ENCODE measurements around the gene SCNM1. TPM values are rescaled to one million over a fixed set of nuclear protein-coding genes. Genes with fewer than 3 reads are reported as not detected.

SCNM1 gene
- total and polyA plus RNA-seq, 12 donors = 12.9 to 57.6 (median 18.8) TPM

GRCh38 chr1:151133018-151133806, 32.7 kb upstream of the SCNM1 start:
- ATAC-seq (peak in 3 of 8 donors; percentile 4 to 29 (median 10)), DNase-seq (no peak)
- intact Hi-C loops (cut with DNase I) = no loop called here
- H3K9me3 ChIP-seq = no peaks in the 10 kb centered on the region
- no peak overlapping the region for H3K4me3 ChIP-seq
- 76 to 79% methylated on average over 51 to 63 of the region's 65 CpGs for WGBS, 2 donors
- no peaks in the 10 kb centered on the region for H3K27me3 ChIP-seq
- peaks cover 0 to 43% (median 19%) of the 10 kb centered on the region in 9 donors for H3K4me1 ChIP-seq
- TF ChIP-seq CTCF (IDR thresholded peaks at IDR 0.05) = no peak
- peaks cover 0 to 61% (median 21%) of the 10 kb centered on the region in 9 donors for H3K36me3 ChIP-seq
- H3K27ac ChIP-seq = no peak overlapping the region

GRCh38 chr1:151134396-151134795, 31.5 kb upstream of the SCNM1 start:
- intact Hi-C loops (cut with DNase I) = no loop called here
- no peak for TF ChIP-seq CTCF (IDR thresholded peaks at IDR 0.05)
- Histone ChIP-seq H3K27ac (peak overlapping the region in 1 of 10 donors; percentile 6), H3K4me3 (no peak overlapping the region), H3K9me3 (no peaks in the 10 kb centered on the region), H3K36me3 (peaks cover 0 to 73% (median 24%) of the 10 kb centered on the region in 9 donors), H3K27me3 (no peaks in the 10 kb centered on the region), H3K4me1 (peaks cover 0 to 47% (median 11%) of the 10 kb centered on the region in 9 donors)
- 73 to 80% methylated on average over 3 of the region's 3 CpGs for WGBS, 2 donors
- no peak for DNase-seq
- no peak for ATAC-seq

- H3K27ac ChIP-seq = peak overlapping the region in 1 of 10 donors; percentile 6
- H3K36me3 ChIP-seq = peaks cover 0 to 78% (median 30%) of the 10 kb centered on the region in 9 donors
These were observed 31.0 kb upstream of the SCNM1 start for GRCh38 chr1:151134991-151135390.

More at GRCh38 chr1:151134991-151135390, 31.0 kb upstream of the SCNM1 start:
- ATAC-seq (no peak), DNase-seq (no peak)
- Histone ChIP-seq H3K4me1 (peaks cover 0 to 47% (median 11%) of the 10 kb centered on the region in 9 donors), H3K4me3 (no peak overlapping the region), H3K27me3 (no peaks in the 10 kb centered on the region), H3K9me3 (no peaks in the 10 kb centered on the region)
- intact Hi-C loops (cut with DNase I) = no loop called here
- TF ChIP-seq CTCF (IDR thresholded peaks at IDR 0.05) = no peak
- WGBS, 2 donors = 94 to 95% methylated on average over 7 of the region's 7 CpGs
